Vagina (tissue), 2 donors: ENCODE results near the gene GHR.

Experiments
- POLR2A ChIP-seq, 2 donors: fragments of 450-650 bp; IDR thresholded peaks; one replicate each; pipeline ENCODE4 v1.6.1; 2017; ENCODE audit warnings: antibody characterized with exemption in 2 of 2, mild to moderate bottlenecking in 2 of 2, moderate library complexity in 2 of 2
- POLR2AphosphoS5 ChIP-seq, 2 donors: sonication (generic); formaldehyde crosslinking; IDR thresholded peaks; one replicate each; pipeline ENCODE4 v1.9.0; 2017; ENCODE audit warnings: antibody characterized with exemption in 2 of 2, mild to moderate bottlenecking in 2 of 2, low read depth in 1 of 2; ENCODE audit not compliant: insufficient read depth in 1 of 2
- TF ChIP-seq, protein P1 (sequence below), 3 experiments: fragments of 450-650 bp in 2 of 3; fragments of 200-600 bp in 1 of 3; sonication (generic) in 1 of 3; IDR thresholded peaks; one replicate each; pipeline ENCODE4 v1.5.1; 2017 to 2019; ENCODE audit warnings: antibody characterized with exemption in 3 of 3, mild to moderate bottlenecking in 2 of 3, moderate library complexity in 2 of 3

DNA sequence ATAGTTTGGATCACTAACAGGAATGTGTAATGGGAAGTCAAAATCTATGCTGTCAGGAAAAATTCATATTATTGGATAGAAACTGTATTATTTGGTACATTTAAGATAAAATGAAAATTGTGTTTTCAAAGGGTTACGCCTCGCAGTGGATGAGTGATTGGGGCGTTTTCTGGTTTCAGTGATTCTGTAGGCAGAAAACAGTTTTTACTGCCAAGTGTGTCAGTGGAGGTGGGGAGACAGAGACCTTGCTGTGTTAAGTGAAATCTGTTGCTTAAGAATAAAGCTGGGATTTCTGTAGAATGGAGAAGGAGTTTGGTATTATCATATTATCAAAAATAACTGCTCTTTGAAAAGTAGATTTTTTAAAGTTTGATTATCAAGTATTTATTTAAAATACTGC, 69.7 kb downstream of the GHR start:
- TF ChIP-seq POLR2A (IDR thresholded peaks at IDR 0.05) = no peak
- TF ChIP-seq, protein P1, sequence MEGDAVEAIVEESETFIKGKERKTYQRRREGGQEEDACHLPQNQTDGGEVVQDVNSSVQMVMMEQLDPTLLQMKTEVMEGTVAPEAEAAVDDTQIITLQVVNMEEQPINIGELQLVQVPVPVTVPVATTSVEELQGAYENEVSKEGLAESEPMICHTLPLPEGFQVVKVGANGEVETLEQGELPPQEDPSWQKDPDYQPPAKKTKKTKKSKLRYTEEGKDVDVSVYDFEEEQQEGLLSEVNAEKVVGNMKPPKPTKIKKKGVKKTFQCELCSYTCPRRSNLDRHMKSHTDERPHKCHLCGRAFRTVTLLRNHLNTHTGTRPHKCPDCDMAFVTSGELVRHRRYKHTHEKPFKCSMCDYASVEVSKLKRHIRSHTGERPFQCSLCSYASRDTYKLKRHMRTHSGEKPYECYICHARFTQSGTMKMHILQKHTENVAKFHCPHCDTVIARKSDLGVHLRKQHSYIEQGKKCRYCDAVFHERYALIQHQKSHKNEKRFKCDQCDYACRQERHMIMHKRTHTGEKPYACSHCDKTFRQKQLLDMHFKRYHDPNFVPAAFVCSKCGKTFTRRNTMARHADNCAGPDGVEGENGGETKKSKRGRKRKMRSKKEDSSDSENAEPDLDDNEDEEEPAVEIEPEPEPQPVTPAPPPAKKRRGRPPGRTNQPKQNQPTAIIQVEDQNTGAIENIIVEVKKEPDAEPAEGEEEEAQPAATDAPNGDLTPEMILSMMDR (IDR thresholded peaks at IDR 0.05) = no peak
- TF ChIP-seq POLR2AphosphoS5 (IDR thresholded peaks at IDR 0.05; ENCODE audit: insufficient read depth in 1 of 2, low read depth in 1 of 2) = no peak
